Measurements from ENCODE around the gene ATRNL1.

DNA sequence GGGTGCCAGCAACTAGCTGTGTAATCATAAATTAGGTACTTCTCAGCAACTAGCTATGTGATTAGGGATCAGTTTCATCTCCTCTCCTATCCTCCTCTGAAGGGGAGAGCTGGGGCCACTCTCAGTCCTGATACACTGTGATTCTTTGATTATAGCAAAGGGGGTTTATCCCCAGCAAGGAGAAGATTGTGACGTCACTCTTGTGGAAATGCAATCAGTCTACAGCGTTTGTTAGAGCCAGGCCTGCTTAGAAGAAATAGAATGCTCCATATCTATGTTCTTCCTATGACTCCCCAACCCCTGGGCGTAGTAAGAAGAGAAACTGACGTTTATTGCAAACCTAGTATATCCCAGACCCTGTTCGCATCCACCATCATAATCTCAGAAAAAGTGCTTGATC lies 871.7 kb downstream of the ATRNL1 start:
- TF ChIP-seq, protein P1, sequence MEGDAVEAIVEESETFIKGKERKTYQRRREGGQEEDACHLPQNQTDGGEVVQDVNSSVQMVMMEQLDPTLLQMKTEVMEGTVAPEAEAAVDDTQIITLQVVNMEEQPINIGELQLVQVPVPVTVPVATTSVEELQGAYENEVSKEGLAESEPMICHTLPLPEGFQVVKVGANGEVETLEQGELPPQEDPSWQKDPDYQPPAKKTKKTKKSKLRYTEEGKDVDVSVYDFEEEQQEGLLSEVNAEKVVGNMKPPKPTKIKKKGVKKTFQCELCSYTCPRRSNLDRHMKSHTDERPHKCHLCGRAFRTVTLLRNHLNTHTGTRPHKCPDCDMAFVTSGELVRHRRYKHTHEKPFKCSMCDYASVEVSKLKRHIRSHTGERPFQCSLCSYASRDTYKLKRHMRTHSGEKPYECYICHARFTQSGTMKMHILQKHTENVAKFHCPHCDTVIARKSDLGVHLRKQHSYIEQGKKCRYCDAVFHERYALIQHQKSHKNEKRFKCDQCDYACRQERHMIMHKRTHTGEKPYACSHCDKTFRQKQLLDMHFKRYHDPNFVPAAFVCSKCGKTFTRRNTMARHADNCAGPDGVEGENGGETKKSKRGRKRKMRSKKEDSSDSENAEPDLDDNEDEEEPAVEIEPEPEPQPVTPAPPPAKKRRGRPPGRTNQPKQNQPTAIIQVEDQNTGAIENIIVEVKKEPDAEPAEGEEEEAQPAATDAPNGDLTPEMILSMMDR (IDR thresholded peaks at IDR 0.05; ENCODE audit: low read length) = no peak
- no peak for TF ChIP-seq EZH2 (optimal IDR thresholded peaks at IDR 0.05; ENCODE audit: low read depth, low read length)

All from MM.1S (cell line).